Esophagus squamous epithelium (tissue), 5 donors: Measurements from ENCODE around the gene MCHR1. TPM values are rescaled to one million over a fixed set of nuclear protein-coding genes. Genes with fewer than 3 reads are reported as not detected.

Experiments used
- DNase-seq: peaks from one replicate; lab custom pipeline; 2025; lab: John Stamatoyannopoulos, UW
- H3K27ac ChIP-seq, 4 donors: fragments of 200-600 bp; sonication (generic); one replicate each; pipeline ENCODE4 v1.5.1; 2016 to 2019; ENCODE audit warnings: mild to moderate bottlenecking in 1 of 4
- H3K27me3 ChIP-seq, 4 donors: fragments of 200-600 bp; sonication (generic); 1 replicate in 3 of 4; 2 replicates in 1 of 4; pipeline versions ENCODE4 v1.5.1 to v1.6.0; 2017 to 2021; ENCODE audit warnings: antibody characterized with exemption in 1 of 4
- H3K36me3 ChIP-seq, 3 donors: fragments of 200-600 bp; sonication (generic); one replicate each; pipeline ENCODE4 v1.5.1; 2016 to 2019
- H3K4me1 ChIP-seq, 3 donors: fragments of 200-600 bp; sonication (generic); one replicate each; pipeline ENCODE4 v1.5.1; 2017 to 2019
- H3K4me3 ChIP-seq, 4 donors: fragments of 200-600 bp; sonication (generic); 1 replicate in 3 of 4; 2 replicates in 1 of 4; pipeline ENCODE4 v1.5.1; 2016 to 2019; ENCODE audit warnings: mild to moderate bottlenecking in 2 of 4, moderate library complexity in 1 of 4
- H3K9me3 ChIP-seq, 3 donors: fragments of 200-600 bp; sonication (generic); one replicate each; pipeline ENCODE4 v1.5.1; 2016 to 2019
- CTCF ChIP-seq, 6 experiments: fragments of 450-650 bp in 4 of 6; fragments of 200-600 bp in 2 of 6; sonication (generic) in 2 of 6; IDR thresholded peaks; one replicate each; pipeline ENCODE4 v1.5.1; 2016 to 2019; ENCODE audit warnings: antibody characterized with exemption in 6 of 6, mild to moderate bottlenecking in 4 of 6, moderate library complexity in 4 of 6
- POLR2A ChIP-seq, 4 donors: fragments of 450-650 bp; IDR thresholded peaks; one replicate each; pipeline ENCODE4 v1.6.1; 2017; ENCODE audit warnings: antibody characterized with exemption in 4 of 4, mild to moderate bottlenecking in 4 of 4, moderate library complexity in 3 of 4
- WGBS, 2 donors: methylation state at CpG; one replicate each; pipeline ENCODE4 v1.1.5; 2018; 5-methylcytosine and 5-hydroxymethylcytosine counted together
- intact Hi-C: fragments of 100-400 bp; cut with DNase I; formaldehyde crosslinking; loops from one replicate; pipeline ENCODE4 v1.15.0; 2022
- total RNA-seq, 4 donors: library from RNA; depleted of rRNA; stranded (reverse); fragments of >200 nt; gene quantifications; one replicate each; pipeline ENCODE4 v1.1.0, GENCODE V29; 2016
- donor health status: DM: yes; HTN: yes; CAD: no.

Gene MCHR1
- under 1 TPM in 1 of 4 donors, not detected in 3; 0.56 TPM for total RNA-seq

GRCh38 chr22:40679249-40679963 is at the start of gene MCHR1:
MCHR1 (plus strand) TSS chr22:40679484; CDS start chr22:40679653, 169 bp downstream.
- no peak for DNase-seq
- H3K9me3 ChIP-seq, result no peaks in the 10 kb centered on the region
- no peak within 1 kb of the TSS for H3K27ac ChIP-seq
- H3K27me3 ChIP-seq, result peaks cover 0 to 21% (median 0%) of the 10 kb centered on the region in 4 donors
- TF ChIP-seq CTCF (IDR thresholded peaks at IDR 0.05), result no peak
- TF ChIP-seq POLR2A (IDR thresholded peaks at IDR 0.05), result no peak
- intact Hi-C loops, result no loop called here
- H3K4me3 ChIP-seq, result peak within 1 kb of the TSS in 2 of 4 donors; percentile 4 to 53
- peaks cover 10 to 48% (median 18%) of the 10 kb centered on the region in 3 donors for H3K4me1 ChIP-seq
- WGBS, 2 donors, result 31 to 37% methylated on average over 8 to 19 of the region's 21 CpGs
- no peaks in the 10 kb centered on the region for H3K36me3 ChIP-seq

GRCh38 chr22:40631925-40632324 is 47.4 kb upstream of the MCHR1 start:
- TF ChIP-seq CTCF (IDR thresholded peaks at IDR 0.05), result no peak
- TF ChIP-seq POLR2A (IDR thresholded peaks at IDR 0.05), result no peak
- H3K27ac ChIP-seq, result no peak overlapping the region
- H3K4me3 ChIP-seq, result no peak overlapping the region
- 94% methylated on average over 2 of the region's 2 CpGs for WGBS, 2 donors
- DNase-seq, result no peak
- H3K27me3 ChIP-seq, result no peaks in the 10 kb centered on the region
- no peaks in the 10 kb centered on the region for H3K36me3 ChIP-seq
- no peaks in the 10 kb centered on the region for H3K9me3 ChIP-seq
- peaks cover 16 to 75% (median 20%) of the 10 kb centered on the region in 3 donors for H3K4me1 ChIP-seq
- intact Hi-C loops, result no loop called here

- H3K9me3 ChIP-seq, result no peaks in the 10 kb centered on the region
- intact Hi-C loops, result no loop called here
- H3K4me3 ChIP-seq, result no peak overlapping the region
- H3K27ac ChIP-seq, result no peak overlapping the region
- no peaks in the 10 kb centered on the region for H3K36me3 ChIP-seq
- TF ChIP-seq POLR2A (IDR thresholded peaks at IDR 0.05) (no peak), CTCF (IDR thresholded peaks at IDR 0.05) (no peak)
- H3K27me3 ChIP-seq, result no peaks in the 10 kb centered on the region
- peaks cover 19 to 72% (median 19%) of the 10 kb centered on the region in 3 donors for H3K4me1 ChIP-seq
- WGBS, 2 donors, result 95 to 97% methylated on average over 3 of the region's 3 CpGs
- no peak for DNase-seq
Measured at GRCh38 chr22:40633036-40633435, 46.2 kb upstream of the MCHR1 start.

GRCh38 chr22:40634119-40634903 is 45.0 kb upstream of the MCHR1 start:
- 71 to 76% methylated on average over 11 of the region's 11 CpGs for WGBS, 2 donors
- TF ChIP-seq CTCF (IDR thresholded peaks at IDR 0.05) (no peak), POLR2A (IDR thresholded peaks at IDR 0.05) (no peak)
- Histone ChIP-seq H3K4me3 (peak overlapping the region in 2 of 4 donors; percentile 86 to 96), H3K4me1 (peaks cover 10 to 63% (median 10%) of the 10 kb centered on the region in 3 donors), H3K9me3 (no peaks in the 10 kb centered on the region), H3K36me3 (no peaks in the 10 kb centered on the region), H3K27me3 (no peaks in the 10 kb centered on the region), H3K27ac (peak overlapping the region in 3 of 4 donors; percentile 93 to 98 (median 96))
- intact Hi-C loops, result no loop called here
- no peak for DNase-seq
